HUES48 (cell line): Measurements from ENCODE around the gene RNGTT.

Experiments used
- H3K27ac ChIP-seq: one replicate; pipeline ENCODE4 v1.7.0; 2013; ENCODE audit warnings: low read depth, low read length, inconsistent platforms
- H3K27me3 ChIP-seq: 2 replicates; pipeline ENCODE4 v1.6.1; 2013; ENCODE audit warnings: mild to moderate bottlenecking, low read length; ENCODE audit not compliant: control insufficient read depth, insufficient read depth
- H3K36me3 ChIP-seq: 2 replicates; pipeline ENCODE4 v1.6.1; 2013; ENCODE audit warnings: low read length; ENCODE audit not compliant: control insufficient read depth, insufficient read depth
- H3K4me1 ChIP-seq: 2 replicates; pipeline ENCODE4 v1.6.1; 2013; ENCODE audit warnings: mild to moderate bottlenecking, low read length; ENCODE audit not compliant: control insufficient read depth, insufficient read depth
- H3K4me3 ChIP-seq: 2 replicates; pipeline ENCODE4 v1.5.1; 2013; ENCODE audit warnings: mild to moderate bottlenecking, low read depth, low read length
- H3K9ac ChIP-seq: 2 replicates; pipeline ENCODE4 v1.6.1; 2013; ENCODE audit warnings: mild to moderate bottlenecking, low read depth, low read length, moderate library complexity
- H3K9me3 ChIP-seq: 2 replicates; pipeline ENCODE4 v1.6.1; 2013; ENCODE audit warnings: low read length; ENCODE audit not compliant: control insufficient read depth, insufficient read depth

RNGTT gene

GRCh38 chr6:88629838-88630494, 333.5 kb downstream of the RNGTT start:
- Histone ChIP-seq H3K27ac (no peak overlapping the region), H3K36me3 (no peaks in the 10 kb centered on the region), H3K4me3 (no peak overlapping the region), H3K9me3 (no peaks in the 10 kb centered on the region), H3K4me1 (peaks cover 9% of the 10 kb centered on the region; the same call in 1 of the 2 replicates), H3K9ac (no peak overlapping the region), H3K27me3 (no peaks in the 10 kb centered on the region)

- Histone ChIP-seq H3K9me3 (no peaks in the 10 kb centered on the region), H3K4me1 (peaks cover 18% of the 10 kb centered on the region; the same call in 1 of the 2 replicates), H3K4me3 (no peak overlapping the region), H3K27me3 (no peaks in the 10 kb centered on the region), H3K36me3 (no peaks in the 10 kb centered on the region), H3K27ac (no peak overlapping the region), H3K9ac (no peak overlapping the region)
These were observed 337.0 kb downstream of the RNGTT start for GRCh38 chr6:88626460-88626859.

GRCh38 chr6:88623531-88623930, 339.9 kb downstream of the RNGTT start:
- Histone ChIP-seq H3K36me3 (no peaks in the 10 kb centered on the region), H3K9ac (no peak overlapping the region), H3K4me1 (peaks cover 9% of the 10 kb centered on the region; the same call in 1 of the 2 replicates), H3K4me3 (no peak overlapping the region), H3K27me3 (no peaks in the 10 kb centered on the region), H3K27ac (no peak overlapping the region), H3K9me3 (no peaks in the 10 kb centered on the region)

- H3K27me3 ChIP-seq, result no peaks in the 10 kb centered on the region
- H3K36me3 ChIP-seq, result no peaks in the 10 kb centered on the region
- no peak overlapping the region for H3K4me3 ChIP-seq
- H3K9me3 ChIP-seq, result no peaks in the 10 kb centered on the region
- no peak overlapping the region for H3K27ac ChIP-seq
- H3K4me1 ChIP-seq, result peaks cover 9% of the 10 kb centered on the region; the same call in 1 of the 2 replicates
- H3K9ac ChIP-seq, result no peak overlapping the region
These were observed 343.5 kb downstream of the RNGTT start for GRCh38 chr6:88619951-88620350.

- H3K4me1 ChIP-seq, result no peaks in the 10 kb centered on the region
- H3K4me3 ChIP-seq, result no peak overlapping the region
- H3K9me3 ChIP-seq, result no peaks in the 10 kb centered on the region
- H3K27ac ChIP-seq, result no peak overlapping the region
- H3K36me3 ChIP-seq, result peaks cover 7% of the 10 kb centered on the region; the same call in 1 of the 2 replicates
- H3K27me3 ChIP-seq, result no peaks in the 10 kb centered on the region
- no peak overlapping the region for H3K9ac ChIP-seq
These were observed 347.0 kb downstream of the RNGTT start for GRCh38 chr6:88616380-88616779.

- Histone ChIP-seq H3K4me3 (no peak overlapping the region), H3K9ac (no peak overlapping the region), H3K36me3 (peaks cover 7% of the 10 kb centered on the region; the same call in 1 of the 2 replicates), H3K4me1 (no peaks in the 10 kb centered on the region), H3K9me3 (no peaks in the 10 kb centered on the region), H3K27ac (no peak overlapping the region), H3K27me3 (no peaks in the 10 kb centered on the region)
These were observed 349.0 kb downstream of the RNGTT start for GRCh38 chr6:88614316-88614877.

GRCh38 chr6:88612631-88613030, 350.8 kb downstream of the RNGTT start:
- Histone ChIP-seq H3K4me3 (no peak overlapping the region), H3K9ac (no peak overlapping the region), H3K27me3 (no peaks in the 10 kb centered on the region), H3K27ac (no peak overlapping the region), H3K36me3 (peaks cover 7% of the 10 kb centered on the region; the same call in 1 of the 2 replicates), H3K9me3 (no peaks in the 10 kb centered on the region), H3K4me1 (no peaks in the 10 kb centered on the region)

- H3K4me1 ChIP-seq, result no peaks in the 10 kb centered on the region
- H3K9ac ChIP-seq, result no peak overlapping the region
- no peaks in the 10 kb centered on the region for H3K9me3 ChIP-seq
- no peak overlapping the region for H3K27ac ChIP-seq
- H3K27me3 ChIP-seq, result no peaks in the 10 kb centered on the region
- peaks cover 7% of the 10 kb centered on the region; the same call in 1 of the 2 replicates for H3K36me3 ChIP-seq
- H3K4me3 ChIP-seq, result no peak overlapping the region
These were observed 351.7 kb downstream of the RNGTT start for GRCh38 chr6:88611721-88612120.

- no peaks in the 10 kb centered on the region for H3K9me3 ChIP-seq
- H3K27me3 ChIP-seq, result no peaks in the 10 kb centered on the region
- peaks cover 7% of the 10 kb centered on the region; the same call in 1 of the 2 replicates for H3K36me3 ChIP-seq
- H3K9ac ChIP-seq, result no peak overlapping the region
- no peak overlapping the region for H3K4me3 ChIP-seq
- H3K4me1 ChIP-seq, result no peaks in the 10 kb centered on the region
- H3K27ac ChIP-seq, result no peak overlapping the region
These were observed 353.4 kb downstream of the RNGTT start for GRCh38 chr6:88609983-88610382.

- H3K36me3 ChIP-seq, result no peaks in the 10 kb centered on the region
- H3K9me3 ChIP-seq, result no peaks in the 10 kb centered on the region
- H3K27ac ChIP-seq, result no peak overlapping the region
- no peaks in the 10 kb centered on the region for H3K27me3 ChIP-seq
- H3K4me3 ChIP-seq, result no peak overlapping the region
- no peak overlapping the region for H3K9ac ChIP-seq
- no peaks in the 10 kb centered on the region for H3K4me1 ChIP-seq
These were observed 358.1 kb downstream of the RNGTT start for GRCh38 chr6:88605271-88605670.

- Histone ChIP-seq H3K27ac (no peak overlapping the region), H3K36me3 (no peaks in the 10 kb centered on the region), H3K9me3 (no peaks in the 10 kb centered on the region), H3K4me1 (no peaks in the 10 kb centered on the region; the same call in 1 of the 2 replicates), H3K4me3 (no peak overlapping the region), H3K27me3 (no peaks in the 10 kb centered on the region), H3K9ac (no peak overlapping the region)
These were observed 363.8 kb downstream of the RNGTT start for GRCh38 chr6:88599571-88599970.
